T-cell (primary cell): ENCODE measurements around the gene OSMR. TPM values are rescaled to one million over a fixed set of nuclear protein-coding genes. Genes with fewer than 3 reads are reported as not detected.

Experiments used
- ATAC-seq, 4 experiments: fragments of 200-7000 bp in 3 of 4; fragments of 150-1000 bp in 1 of 4; cut with Tn5 transposase; replicated peaks in 1 of 4; 1 replicate in 3 of 4; 2 replicates in 1 of 4; pipeline ENCODE4 v1.10.0; 2021; ENCODE audit warnings: moderate library complexity in 3 of 4, mild to moderate bottlenecking in 2 of 4, moderate number of reproducible peaks in 1 of 4
- CTCF ChIA-PET, 2 donors: fragments of 300-600 bp; sonication (Branson Sonifier 250); formaldehyde crosslinking; loops; one replicate each; lab custom pipeline; 2022; ENCODE audit warnings: antibody characterized with exemption in 2 of 2; lab: Charles Lee
- POLR2A ChIA-PET, 2 donors: fragments of 300-600 bp; sonication (Branson Sonifier 250); formaldehyde crosslinking; loops; one replicate each; lab custom pipeline; 2022; ENCODE audit warnings: antibody characterized with exemption in 2 of 2; lab: Charles Lee
- DNase-seq, 35 experiments: peaks; one replicate each; pipeline versions ENCODE4 v3.0.0 to v3.0.0-alpha.2; 2013 to 2023
- H3K27ac ChIP-seq: one replicate; pipeline ENCODE4 v1.5.1; 2013; ENCODE audit warnings: low read length
- H3K27me3 ChIP-seq, 2 experiments: replicated peaks in 1 of 2; 1 replicate in 1 of 2; 2 replicates in 1 of 2; pipeline versions ENCODE4 v1.6.1 to v1.7.0; 2013; ENCODE audit warnings: low read length in 1 of 2, mixed read lengths in 1 of 2; ENCODE audit not compliant: control insufficient read depth in 2 of 2, insufficient read depth in 2 of 2; ENCODE audit errors: extremely low read depth in 1 of 2
- H3K36me3 ChIP-seq, 2 donors: 1 replicate in 1 of 2; 2 replicates in 1 of 2; pipeline versions ENCODE4 v1.6.1 to v1.7.0; 2013; ENCODE audit warnings: low read length in 1 of 2; ENCODE audit not compliant: control insufficient read depth in 2 of 2, insufficient read depth in 1 of 2; ENCODE audit errors: extremely low read depth in 1 of 2
- H3K4me1 ChIP-seq, 2 experiments: 1 replicate in 1 of 2; 2 replicates in 1 of 2; pipeline versions ENCODE4 v1.6.1 to v1.7.0; 2013; ENCODE audit warnings: low read length in 2 of 2, mixed read lengths in 1 of 2; ENCODE audit not compliant: insufficient read depth in 2 of 2, control insufficient read depth in 1 of 2; ENCODE audit errors: extremely low read depth in 1 of 2
- H3K4me3 ChIP-seq, 2 donors: 1 replicate in 1 of 2; 2 replicates in 1 of 2; pipeline versions ENCODE4 v1.5.1 to v1.7.0; 2013; ENCODE audit warnings: mild to moderate bottlenecking in 2 of 2, low read length in 1 of 2, moderate library complexity in 1 of 2; ENCODE audit not compliant: control insufficient read depth in 1 of 2; ENCODE audit errors: extremely low read depth in 1 of 2
- H3K9me3 ChIP-seq: 2 replicates; pipeline ENCODE4 v1.7.0; 2013
- H3K27ac Mint-ChIP-seq, 2 donors: one replicate each; pipeline ENCODE4 v1.8.0; 2020 to 2021; ENCODE audit warnings: mild to moderate bottlenecking in 2 of 2, mixed read lengths in 2 of 2
- H3K27me3 Mint-ChIP-seq, 2 donors: one replicate each; pipeline ENCODE4 v1.8.0; 2021 to 2022; ENCODE audit warnings: mixed read lengths in 2 of 2
- H3K36me3 Mint-ChIP-seq: one replicate; pipeline ENCODE4 v1.8.0; 2021; ENCODE audit warnings: mixed read lengths
- H3K4me1 Mint-ChIP-seq, 3 donors: one replicate each; pipeline ENCODE4 v1.8.0; 2020 to 2022; ENCODE audit warnings: mixed read lengths in 3 of 3, mild to moderate bottlenecking in 1 of 3
- H3K4me3 Mint-ChIP-seq, 3 donors: one replicate each; pipeline ENCODE4 v1.8.0; 2020 to 2022; ENCODE audit warnings: mild to moderate bottlenecking in 3 of 3, mixed read lengths in 3 of 3, moderate library complexity in 3 of 3
- H3K9me3 Mint-ChIP-seq, 3 donors: one replicate each; pipeline ENCODE4 v1.8.0; 2020 to 2022; ENCODE audit warnings: mixed read lengths in 3 of 3
- WGBS: methylation state at CpG from one replicate; pipeline ENCODE4 v1.1.5; 2013; ENCODE audit warnings: missing lambda C conversion rate; ENCODE audit not compliant: insufficient coverage; 5-methylcytosine and 5-hydroxymethylcytosine counted together
- total RNA-seq, 35 experiments: library from RNA in 6 of 35; stranded (reverse) in 6 of 35; fragments of 120-200 nt in 1 of 35; gene quantifications; one replicate each; pipeline versions ENCODE4 v1.2.1 to v1.2.4 and lab custom pipeline; 2013 to 2026

The OSMR gene
- total RNA-seq, 5 donors from 2014 or later (not counting 1 experiment from before 2014, with no cell fraction given), result 0.08 to 0.26 (median 0.14) TPM; not detected in 1

GRCh38 chr5:38827525-38827924, 18.3 kb upstream of the OSMR start:
- Histone ChIP-seq H3K4me1 (no peaks in the 10 kb centered on the region), H3K36me3 (no peaks in the 10 kb centered on the region), H3K4me3 (no peak overlapping the region), H3K9me3 (no peaks in the 10 kb centered on the region), H3K27ac (no peak overlapping the region), H3K27me3 (peaks cover 6 to 7% of the 10 kb centered on the region in 2 experiments)
- WGBS, result 43% methylated on average over 3 of the region's 4 CpGs
- ATAC-seq (no peak), DNase-seq (no peak)
- Mint-ChIP-seq H3K27me3 (peaks cover 17 to 33% of the 10 kb centered on the region in 2 donors), H3K4me3 (no peak overlapping the region), H3K27ac (no peak overlapping the region), H3K4me1 (no peaks in the 10 kb centered on the region), H3K36me3 (no peaks in the 10 kb centered on the region), H3K9me3 (peaks cover 0 to 3% (median 0%) of the 10 kb centered on the region in 3 donors)
- ChIA-PET POLR2A (no interaction called here), CTCF (no interaction called here)

GRCh38 chr5:38830521-38831051, 15.2 kb upstream of the OSMR start:
- ATAC-seq, result no peak
- H3K4me1 ChIP-seq, result no peaks in the 10 kb centered on the region
- Mint-ChIP-seq H3K36me3 (no peaks in the 10 kb centered on the region), H3K4me1 (no peaks in the 10 kb centered on the region), H3K9me3 (no peaks in the 10 kb centered on the region), H3K4me3 (no peak overlapping the region), H3K27me3 (peaks cover 19 to 36% of the 10 kb centered on the region in 2 donors), H3K27ac (no peak overlapping the region)
- H3K9me3 ChIP-seq, result no peaks in the 10 kb centered on the region
- no peak overlapping the region for H3K4me3 ChIP-seq
- CTCF ChIA-PET, result no interaction called here
- DNase-seq, result no peak
- 83% methylated on average over 2 of the region's 3 CpGs for WGBS
- H3K36me3 ChIP-seq, result no peaks in the 10 kb centered on the region
- H3K27me3 ChIP-seq, result peaks cover 6 to 9% of the 10 kb centered on the region in 2 experiments
- POLR2A ChIA-PET, result no interaction called here
- no peak overlapping the region for H3K27ac ChIP-seq

- Mint-ChIP-seq H3K36me3 (no peaks in the 10 kb centered on the region), H3K27ac (no peak overlapping the region), H3K4me1 (no peaks in the 10 kb centered on the region), H3K9me3 (no peaks in the 10 kb centered on the region), H3K27me3 (peaks cover 20 to 39% of the 10 kb centered on the region in 2 donors), H3K4me3 (no peak overlapping the region)
- WGBS, result 92% methylated on average over 2 of the region's 5 CpGs
- H3K27me3 ChIP-seq, result peaks cover 6 to 9% of the 10 kb centered on the region in 2 experiments
- DNase-seq (no peak), ATAC-seq (no peak)
- H3K4me3 ChIP-seq, result no peak overlapping the region
- ChIA-PET POLR2A (no interaction called here), CTCF (no interaction called here)
- H3K9me3 ChIP-seq, result no peaks in the 10 kb centered on the region
- H3K4me1 ChIP-seq, result no peaks in the 10 kb centered on the region
- no peak overlapping the region for H3K27ac ChIP-seq
- H3K36me3 ChIP-seq, result no peaks in the 10 kb centered on the region
These were observed 14.7 kb upstream of the OSMR start for GRCh38 chr5:38831117-38831516.

- no peak overlapping the region for H3K4me3 ChIP-seq
- H3K4me1 ChIP-seq, result no peaks in the 10 kb centered on the region
- no CpG with 5 or more reads among the region's 3 CpGs for WGBS
- H3K27me3 ChIP-seq, result peaks cover 6 to 9% of the 10 kb centered on the region in 2 experiments
- CTCF ChIA-PET, result interaction anchor here in 1 of 2 donors (0.6 kb wide), 1 partner anchor 459 kb away, joined by 6 read pairs; no protein-coding TSS in a partner anchor
- no peaks in the 10 kb centered on the region for H3K36me3 Mint-ChIP-seq
- H3K4me3 Mint-ChIP-seq, result no peak overlapping the region
- ATAC-seq, result no peak
- H3K27me3 Mint-ChIP-seq, result peaks cover 17 to 35% of the 10 kb centered on the region in 2 donors
- no peaks in the 10 kb centered on the region for H3K4me1 Mint-ChIP-seq
- POLR2A ChIA-PET, result interaction anchor here in 1 of 2 donors (0.6 kb wide), 1 partner anchor 113 kb away, joined by 5 read pairs; no protein-coding TSS in a partner anchor
- DNase-seq, result peak in 1 of 35 experiments; percentile 12
- H3K27ac ChIP-seq, result no peak overlapping the region
- no peaks in the 10 kb centered on the region for H3K9me3 ChIP-seq
- no peaks in the 10 kb centered on the region for H3K36me3 ChIP-seq
- no peak overlapping the region for H3K27ac Mint-ChIP-seq
- no peaks in the 10 kb centered on the region for H3K9me3 Mint-ChIP-seq
These were observed 13.9 kb upstream of the OSMR start for GRCh38 chr5:38831909-38832308.

- Mint-ChIP-seq H3K4me3 (no peak overlapping the region), H3K4me1 (no peaks in the 10 kb centered on the region), H3K36me3 (no peaks in the 10 kb centered on the region), H3K9me3 (no peaks in the 10 kb centered on the region), H3K27ac (no peak overlapping the region), H3K27me3 (peaks cover 16 to 33% of the 10 kb centered on the region in 2 donors)
- no peaks in the 10 kb centered on the region for H3K4me1 ChIP-seq
- DNase-seq (no peak), ATAC-seq (no peak)
- H3K36me3 ChIP-seq, result no peaks in the 10 kb centered on the region
- peaks cover 7 to 8% of the 10 kb centered on the region in 2 experiments for H3K27me3 ChIP-seq
- no peaks in the 10 kb centered on the region for H3K9me3 ChIP-seq
- POLR2A ChIA-PET, result no interaction called here
- WGBS, result 86% methylated on average over 1 of the region's 4 CpGs
- CTCF ChIA-PET, result interaction anchor here in 1 of 2 donors (0.6 to 1.0 kb wide), 2 partner anchors 8 to 939 kb away, joined by 4 to 5 read pairs; no protein-coding TSS in a partner anchor
- H3K4me3 ChIP-seq, result no peak overlapping the region
- H3K27ac ChIP-seq, result no peak overlapping the region
These were observed 13.0 kb upstream of the OSMR start for GRCh38 chr5:38832810-38833209.

GRCh38 chr5:38835887-38836286, 9.9 kb upstream of the OSMR start:
- ATAC-seq, result no peak
- H3K27ac ChIP-seq, result no peak overlapping the region

More at GRCh38 chr5:38835887-38836286, 9.9 kb upstream of the OSMR start:
- no peaks in the 10 kb centered on the region for H3K4me1 Mint-ChIP-seq
- H3K27me3 Mint-ChIP-seq, result peaks cover 21 to 22% of the 10 kb centered on the region in 2 donors
- H3K9me3 Mint-ChIP-seq, result no peaks in the 10 kb centered on the region
- Histone ChIP-seq H3K27me3 (peaks cover 6 to 8% of the 10 kb centered on the region in 2 experiments), H3K4me3 (no peak overlapping the region), H3K9me3 (no peaks in the 10 kb centered on the region), H3K36me3 (no peaks in the 10 kb centered on the region), H3K4me1 (no peaks in the 10 kb centered on the region)
- no peak overlapping the region for H3K4me3 Mint-ChIP-seq
- H3K36me3 Mint-ChIP-seq, result no peaks in the 10 kb centered on the region
- ChIA-PET CTCF (no interaction called here), POLR2A (interaction anchor here in 1 of 2 donors (0.5 kb wide), 1 partner anchor 10 kb away, joined by 4 read pairs; no protein-coding TSS in a partner anchor)
- no peak for DNase-seq
- H3K27ac Mint-ChIP-seq, result no peak overlapping the region
- 23% methylated on average over 2 of the region's 2 CpGs for WGBS
